Stimulated activated CD4-positive, alpha-beta T cell treated with anti-CD3 and anti-CD28 coated beads, Interleukin-15, amount 100 ng/mL, for 1 hour (primary cell): ENCODE measurements around the gene OR51M1.
"Not testable (repeated sequence)": the region's sequence is repeated elsewhere in the genome, so short reads cannot be mapped to it uniquely, and the experiment has no call there.

Source experiments
- DNase-seq, 2 donors: peaks; one replicate each; pipeline ENCODE4 v3.0.0-alpha.2; 2020; ENCODE audit warnings: low read depth in 1 of 2, low spot score in 1 of 2

OR51M1 gene, protein sequence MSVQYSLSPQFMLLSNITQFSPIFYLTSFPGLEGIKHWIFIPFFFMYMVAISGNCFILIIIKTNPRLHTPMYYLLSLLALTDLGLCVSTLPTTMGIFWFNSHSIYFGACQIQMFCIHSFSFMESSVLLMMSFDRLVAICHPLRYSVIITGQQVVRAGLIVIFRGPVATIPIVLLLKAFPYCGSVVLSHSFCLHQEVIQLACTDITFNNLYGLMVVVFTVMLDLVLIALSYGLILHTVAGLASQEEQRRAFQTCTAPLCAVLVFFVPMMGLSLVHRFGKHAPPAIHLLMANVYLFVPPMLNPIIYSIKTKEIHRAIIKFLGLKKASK

DNA sequence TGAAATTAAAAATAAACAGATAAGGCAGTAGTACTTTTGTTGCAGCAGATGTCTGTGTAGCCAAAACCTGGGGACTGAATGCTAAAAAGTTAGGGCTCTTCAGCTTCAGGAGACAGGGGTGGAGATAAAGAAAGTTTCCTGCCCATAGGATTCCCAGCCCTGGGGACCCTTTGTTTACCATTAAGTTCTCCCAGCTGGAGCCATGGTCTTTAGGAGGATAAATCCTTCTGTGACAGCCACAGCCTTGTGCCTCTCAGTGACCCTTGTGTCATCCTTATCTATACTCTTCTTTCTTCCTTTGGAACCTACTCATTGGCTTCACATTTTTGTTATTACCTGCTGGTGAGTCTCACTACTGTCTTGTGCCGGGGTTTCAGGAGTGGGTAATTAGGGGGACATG is at the start of gene OR51M1:
Gene OR51M1, plus strand, starts transcription at position 237 of the 400 bp plus-strand sequence. CDS start 5,587 bp downstream, outside the sequence.
- DNase-seq: no peak

DNA sequence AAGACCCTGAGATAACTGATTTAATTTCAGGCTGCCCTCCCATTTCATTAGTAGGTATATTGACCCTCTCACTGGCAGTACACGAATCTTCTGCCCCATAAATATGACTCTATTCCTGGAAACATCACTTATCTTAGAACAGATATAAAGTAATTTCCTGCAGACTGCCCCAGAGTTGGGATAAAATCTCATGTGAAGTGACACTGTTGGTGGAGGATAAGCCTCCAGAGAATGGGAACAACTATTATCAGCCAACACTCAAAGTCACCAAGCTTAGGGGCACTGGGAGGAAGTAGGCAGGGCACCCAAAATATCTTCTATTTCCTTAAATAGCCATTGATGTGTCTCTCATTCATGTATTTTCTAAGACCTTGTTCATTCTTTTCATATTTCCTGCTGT is 48.4 kb upstream of the OR51M1 start:
- DNase-seq: no peak

DNA sequence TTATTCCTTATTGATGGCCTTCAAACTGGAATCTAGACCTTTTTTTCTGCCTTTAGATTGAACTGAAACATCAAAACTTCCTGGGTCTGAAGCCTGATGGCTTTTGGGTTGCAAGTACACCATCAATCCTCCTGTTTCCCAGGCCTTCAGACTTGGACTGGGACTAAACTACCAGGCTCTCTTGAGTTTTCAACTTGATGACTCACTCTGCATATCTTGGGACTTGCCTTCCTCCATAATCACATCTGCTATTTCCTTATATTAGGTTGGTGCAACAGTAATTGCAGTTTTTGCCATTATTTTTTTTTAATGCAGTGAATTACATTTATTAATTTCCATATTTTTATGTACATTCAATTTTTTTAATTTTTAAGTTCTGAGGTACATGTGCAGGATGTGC is 47.3 kb upstream of the OR51M1 start:
- DNase-seq: no peak

DNA sequence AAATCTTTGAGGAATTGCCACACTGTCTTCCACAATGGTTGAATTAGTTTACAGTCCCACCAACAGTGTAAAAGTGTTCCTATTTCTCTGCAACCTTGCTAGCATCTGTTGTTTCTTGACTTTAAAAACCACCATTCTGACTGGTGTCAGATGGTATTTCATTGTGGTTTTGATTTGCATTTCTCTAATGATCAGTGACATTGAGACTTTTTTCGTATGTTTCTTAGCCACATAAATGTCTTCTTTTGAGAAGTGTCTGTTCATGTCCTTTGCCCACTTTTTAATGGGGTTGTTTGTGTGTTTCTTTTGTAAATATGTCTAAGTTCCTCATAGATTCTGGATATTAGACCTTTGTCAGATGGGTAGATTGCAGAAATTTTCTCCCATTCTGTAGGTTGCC is 46.4 kb upstream of the OR51M1 start:
- DNase-seq: not testable (repeated sequence)

DNA sequence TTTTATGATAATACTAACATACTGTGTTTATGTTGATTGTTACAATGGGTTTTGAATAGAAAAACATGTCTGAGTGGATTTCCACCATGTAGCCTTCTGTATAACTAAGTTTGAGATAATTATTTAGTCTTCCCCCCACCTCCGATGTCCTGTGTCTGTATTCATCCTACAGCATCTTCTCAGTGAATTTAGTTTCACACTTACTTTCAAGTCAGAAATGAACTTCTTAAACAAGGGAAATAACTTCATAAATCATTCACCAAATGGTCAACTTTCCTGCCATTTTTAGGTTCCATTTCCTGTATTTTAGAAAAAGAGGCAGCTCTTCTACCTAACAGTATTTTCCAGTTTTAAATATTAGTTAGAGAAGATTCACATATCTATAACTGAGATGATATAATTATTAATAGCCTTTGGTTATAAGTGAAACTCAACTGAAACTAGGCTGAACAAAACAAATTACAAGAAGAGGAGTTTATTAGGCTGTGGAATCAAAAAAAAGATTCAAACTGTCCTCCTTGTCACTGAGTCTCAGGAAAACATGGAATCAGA is 43.8 kb upstream of the OR51M1 start:
- no peak for DNase-seq

DNA sequence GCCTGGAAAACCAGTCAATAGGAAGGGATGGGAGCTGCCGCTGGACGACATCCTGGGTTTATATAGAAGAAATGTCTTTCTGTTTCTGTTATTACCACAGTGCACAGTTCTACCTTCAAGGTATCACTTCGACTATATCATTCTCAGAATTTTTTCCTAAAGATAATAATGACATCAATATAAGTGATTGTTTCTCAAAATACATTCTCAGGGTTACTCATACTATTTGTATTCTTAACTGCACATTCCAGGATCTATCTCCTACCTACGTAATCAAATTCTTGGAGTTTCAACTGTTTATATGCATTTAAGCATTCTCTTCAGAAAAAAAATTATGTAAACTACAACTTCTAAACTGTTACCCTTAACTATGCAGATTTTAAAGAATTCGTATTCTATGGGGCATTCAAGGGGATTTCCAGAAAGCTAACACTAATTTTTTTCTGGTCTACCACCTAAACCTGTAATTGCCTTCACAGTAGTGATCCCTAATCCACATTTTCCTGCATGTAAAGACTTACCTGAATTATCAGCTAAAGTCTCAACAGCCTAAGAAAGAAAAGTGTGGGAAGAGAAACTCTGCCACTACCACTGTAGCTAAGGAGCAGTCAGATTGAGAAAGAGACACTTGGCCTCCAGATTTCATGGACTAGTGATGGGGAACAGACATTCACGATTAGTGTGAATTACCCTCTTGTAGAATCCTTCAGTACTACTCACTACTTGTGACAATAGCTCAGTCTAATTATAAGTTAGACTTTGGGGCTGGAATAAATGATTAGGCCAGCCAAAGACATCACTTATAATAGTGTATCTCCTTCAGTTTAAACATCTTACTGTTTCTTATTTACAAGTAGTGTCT is 39.9 kb upstream of the OR51M1 start, which contains the start of gene OR51B5:
Gene OR51B5, minus strand, starts transcription at position 51 of the 862 bp plus-strand sequence. Its CDS starts 0 bp downstream, at position 51.
- DNase-seq: no peak

DNA sequence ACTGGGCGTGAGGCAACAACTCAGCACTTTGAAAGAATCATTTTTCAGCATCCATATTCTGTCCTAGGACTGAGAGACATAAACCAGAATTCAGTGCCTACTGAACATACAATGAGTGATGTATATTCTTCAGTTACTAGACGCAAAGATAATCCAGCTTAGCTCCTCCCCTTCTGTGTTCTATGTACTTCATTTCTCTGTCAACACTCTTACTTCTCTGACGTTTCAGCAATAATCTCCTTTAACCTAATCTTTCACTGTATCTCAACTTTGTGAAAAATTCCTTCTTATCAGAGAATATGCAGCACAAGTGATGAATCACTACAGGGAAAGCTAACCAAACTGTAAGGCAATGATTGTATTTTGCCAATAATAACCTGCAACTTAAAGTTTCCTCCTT is 37.8 kb upstream of the OR51M1 start:
- no peak for DNase-seq

DNA sequence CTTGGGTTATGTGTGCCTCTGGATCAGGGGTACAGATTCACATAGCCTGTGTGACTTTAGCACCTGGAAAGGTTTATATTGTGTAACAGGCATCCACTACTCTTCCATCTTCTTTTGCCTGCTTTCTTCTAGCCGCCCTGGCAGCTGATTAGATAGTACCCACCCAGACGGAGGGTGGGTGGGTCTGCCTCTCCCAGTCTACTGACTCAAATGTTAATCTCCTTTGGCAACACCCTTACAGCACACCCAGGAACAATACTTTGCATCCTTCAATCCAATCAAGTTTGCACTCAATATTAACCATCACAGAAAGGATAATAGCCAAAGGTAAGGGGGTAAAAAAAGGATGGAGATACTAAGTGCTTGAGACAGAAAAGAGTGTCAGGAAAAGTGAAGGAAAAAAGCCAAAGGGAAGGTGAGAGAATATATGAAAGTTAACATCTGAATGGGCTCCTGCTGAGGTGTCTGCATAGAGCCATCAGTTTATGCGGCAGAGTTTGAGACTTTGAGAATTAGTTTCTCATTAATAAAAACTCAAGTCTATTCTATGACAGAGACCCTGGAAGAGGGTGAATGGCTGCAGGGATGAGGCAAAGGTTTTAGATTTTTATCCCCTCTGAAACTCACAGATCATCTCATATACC is 34.9 kb upstream of the OR51M1 start:
- DNase-seq: no peak

DNA sequence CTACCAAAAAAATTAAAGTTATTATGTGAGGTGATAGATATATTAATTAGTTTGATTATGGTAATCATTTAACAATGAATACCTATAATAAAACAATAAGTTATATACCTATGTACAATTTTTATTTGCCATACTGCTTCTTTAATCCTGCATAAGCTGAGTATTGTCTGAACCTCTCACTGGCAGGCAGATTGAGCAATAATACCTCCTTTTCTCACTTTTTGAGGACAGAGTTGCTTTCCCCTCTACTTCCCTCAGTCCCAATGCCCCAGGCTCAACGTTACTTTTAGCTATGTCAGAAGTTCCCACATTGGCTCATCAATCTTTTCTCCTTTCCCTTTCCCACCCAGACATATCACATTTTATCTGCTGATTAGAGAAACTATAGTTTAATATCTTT is 34.1 kb upstream of the OR51M1 start:
- no peak for DNase-seq

DNA sequence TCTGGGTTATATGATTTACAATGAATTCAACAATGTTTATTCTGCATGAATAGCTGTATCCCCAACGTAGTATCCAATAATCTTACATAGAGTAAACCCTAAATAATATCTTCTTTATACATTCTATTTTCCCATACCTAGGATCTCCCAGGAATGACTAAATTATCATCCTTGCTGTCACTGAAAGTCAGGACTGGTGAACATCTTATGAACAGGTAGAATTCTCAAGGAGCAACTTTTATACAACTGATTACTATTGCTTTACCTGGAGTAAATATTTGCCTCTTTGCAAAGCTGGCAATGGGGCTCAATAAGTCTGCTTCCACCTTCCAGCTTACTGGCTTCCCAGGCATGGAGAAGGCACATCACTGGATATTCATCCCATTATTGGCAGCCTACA is 32.4 kb upstream of the OR51M1 start, which contains the start of gene OR51B6:
Gene OR51B6, plus strand, starts transcription at position 301 of the 400 bp plus-strand sequence. Its CDS starts 0 bp downstream, at position 301.
- no peak for DNase-seq

DNA sequence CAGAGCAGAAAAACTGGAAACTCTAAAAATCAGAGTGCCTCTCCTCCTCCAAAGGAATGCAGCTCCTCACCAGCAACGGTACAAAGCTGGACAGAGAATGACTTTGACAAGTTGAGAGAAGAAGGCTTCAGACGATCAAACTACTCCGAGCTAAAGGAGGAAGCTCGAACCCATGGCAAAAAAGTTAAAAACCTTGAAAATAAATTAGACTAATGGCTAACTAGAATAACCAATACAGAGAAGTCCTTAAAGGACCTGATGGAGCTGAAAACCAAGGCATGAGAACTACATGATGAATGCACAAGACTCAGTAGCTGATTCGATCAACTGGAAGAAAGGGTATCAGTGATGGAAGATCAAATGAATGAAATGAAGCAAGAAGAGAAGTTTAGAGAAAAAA is 27.6 kb upstream of the OR51M1 start:
- not testable (repeated sequence) for DNase-seq

DNA sequence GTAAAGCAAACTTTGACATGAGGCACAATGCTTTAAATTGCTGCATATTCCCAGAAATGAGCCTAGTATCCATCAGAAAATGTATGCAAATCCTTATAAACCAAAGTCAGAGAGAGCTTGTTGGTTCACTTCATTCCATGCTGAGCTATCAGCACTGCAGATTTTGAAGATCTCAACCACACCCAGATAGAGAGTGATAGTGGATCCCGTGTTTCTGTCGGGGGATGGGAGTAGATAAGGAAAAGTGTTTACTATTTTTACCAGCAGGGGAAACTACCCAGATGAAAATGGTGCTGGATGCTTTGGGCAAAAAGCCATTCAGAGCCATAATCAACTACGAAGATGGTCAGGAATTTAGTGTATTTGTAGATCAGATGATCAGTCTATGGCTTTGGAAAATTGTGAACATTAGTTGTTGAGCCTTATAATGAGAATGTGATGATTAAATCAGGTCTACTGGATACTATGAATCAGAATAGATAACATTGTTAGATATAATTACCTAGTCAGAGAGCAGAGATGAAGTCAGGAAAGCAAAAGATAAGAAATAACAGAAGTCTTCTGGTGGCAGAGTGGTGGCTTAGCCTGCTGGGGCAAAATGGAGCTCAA is 21.5 kb upstream of the OR51M1 start:
- DNase-seq: no peak

DNA sequence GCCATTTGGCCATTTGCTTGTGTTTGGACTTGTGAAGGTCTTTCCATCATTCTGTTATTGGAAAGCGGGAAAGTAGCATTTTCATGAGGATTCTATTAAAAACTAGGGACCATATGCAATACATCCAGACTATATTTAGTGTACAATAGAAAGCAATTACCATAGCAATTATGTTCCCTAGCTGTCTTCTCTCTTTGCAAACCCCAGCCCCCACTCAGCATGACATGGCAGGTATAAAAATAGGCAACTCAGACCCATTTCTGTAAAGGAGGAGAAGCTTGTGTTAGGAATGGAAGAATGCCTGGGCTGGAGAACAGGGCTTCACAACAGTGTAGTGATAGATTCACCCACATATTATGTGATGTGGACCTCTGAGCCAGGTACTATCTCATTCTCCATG is 19.9 kb upstream of the OR51M1 start:
- DNase-seq: no peak

DNA sequence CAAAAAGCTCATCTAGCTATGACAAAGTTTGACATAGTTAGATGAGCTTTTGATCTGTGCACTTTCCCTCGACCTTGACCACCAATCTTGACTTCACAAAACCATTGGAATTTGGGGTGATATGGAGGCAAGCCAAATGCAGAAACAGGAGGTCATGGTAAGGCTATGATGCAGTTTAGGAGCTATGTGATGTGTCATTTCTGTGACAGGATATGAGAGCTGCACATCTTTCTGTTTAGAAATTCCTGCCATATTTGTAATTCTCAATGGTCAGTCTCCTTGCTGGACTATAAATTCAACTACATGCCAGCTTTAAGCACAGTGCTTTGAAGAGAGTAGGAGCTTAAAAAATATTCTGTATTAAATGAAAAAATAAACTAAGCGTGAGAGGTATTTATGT is 19.4 kb upstream of the OR51M1 start:
- no peak for DNase-seq

DNA sequence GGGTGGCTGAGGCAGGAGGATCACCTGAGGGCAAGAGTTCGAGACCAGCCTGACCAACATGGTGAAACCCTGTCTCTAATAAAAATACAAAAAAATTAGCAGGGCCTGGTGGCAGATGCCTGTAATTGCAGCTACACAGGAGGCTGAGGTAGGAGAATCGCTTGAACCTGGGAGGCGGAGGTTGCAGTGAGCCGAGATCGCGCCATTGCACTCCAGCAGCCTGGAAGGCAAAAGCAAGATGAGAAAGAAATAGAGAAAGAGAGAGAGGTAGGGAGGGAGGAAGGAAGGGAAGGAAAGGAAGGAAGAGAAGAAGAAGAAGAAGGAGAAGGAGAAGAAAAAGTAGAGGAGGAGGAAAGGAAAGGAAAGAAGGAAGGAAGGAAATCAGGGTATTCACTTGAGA is 17.2 kb upstream of the OR51M1 start:
- DNase-seq: not testable (repeated sequence)

DNA sequence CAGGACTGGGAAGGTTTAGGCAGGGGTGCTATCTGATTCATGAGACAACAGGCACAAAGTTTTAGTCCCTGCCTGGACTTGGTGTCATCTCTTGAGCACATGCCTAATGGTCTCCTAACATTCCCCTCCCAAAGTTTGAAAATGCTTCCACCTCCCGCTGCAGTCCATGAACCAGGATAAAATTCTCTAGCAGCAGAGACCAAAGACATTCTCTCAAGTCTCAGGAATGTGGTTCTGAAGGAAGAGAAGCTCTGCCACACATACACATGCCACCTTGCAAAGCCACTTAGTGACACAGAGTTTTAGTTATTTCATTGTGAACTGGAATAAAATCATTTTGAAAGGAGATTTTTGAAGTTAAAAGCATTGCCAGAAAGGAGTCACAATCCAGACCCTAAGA is 16.8 kb upstream of the OR51M1 start:
- no peak for DNase-seq

DNA sequence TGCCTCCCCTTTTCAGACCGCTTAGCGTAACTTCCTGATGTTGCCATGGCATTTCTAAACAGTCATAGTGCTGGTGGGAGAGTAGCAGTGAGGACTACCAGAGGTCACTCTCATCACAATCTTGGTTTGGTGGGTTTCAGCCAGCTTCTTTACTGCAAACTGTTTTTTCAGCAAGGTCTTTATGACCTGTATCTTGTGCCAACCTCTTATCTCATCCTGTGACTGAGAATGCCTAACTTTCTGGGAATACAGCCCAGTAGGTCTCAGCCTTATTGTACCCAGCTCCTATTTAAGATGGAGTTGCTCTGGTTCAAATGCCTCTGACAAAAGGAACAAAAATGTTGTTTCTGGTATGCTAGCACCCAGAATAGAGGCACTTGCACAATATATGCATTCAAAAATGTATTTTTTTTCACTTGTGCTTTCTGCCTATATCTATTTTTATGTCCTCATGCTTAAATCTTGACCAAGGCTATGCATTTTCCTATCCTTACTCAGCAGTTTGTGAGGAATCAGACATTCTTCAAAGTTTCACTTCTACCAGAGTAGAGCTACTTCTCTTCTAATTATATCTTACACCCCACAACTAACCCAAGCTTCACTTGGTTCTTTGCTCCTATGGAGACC is 16.1 kb upstream of the OR51M1 start:
- no peak for DNase-seq

DNA sequence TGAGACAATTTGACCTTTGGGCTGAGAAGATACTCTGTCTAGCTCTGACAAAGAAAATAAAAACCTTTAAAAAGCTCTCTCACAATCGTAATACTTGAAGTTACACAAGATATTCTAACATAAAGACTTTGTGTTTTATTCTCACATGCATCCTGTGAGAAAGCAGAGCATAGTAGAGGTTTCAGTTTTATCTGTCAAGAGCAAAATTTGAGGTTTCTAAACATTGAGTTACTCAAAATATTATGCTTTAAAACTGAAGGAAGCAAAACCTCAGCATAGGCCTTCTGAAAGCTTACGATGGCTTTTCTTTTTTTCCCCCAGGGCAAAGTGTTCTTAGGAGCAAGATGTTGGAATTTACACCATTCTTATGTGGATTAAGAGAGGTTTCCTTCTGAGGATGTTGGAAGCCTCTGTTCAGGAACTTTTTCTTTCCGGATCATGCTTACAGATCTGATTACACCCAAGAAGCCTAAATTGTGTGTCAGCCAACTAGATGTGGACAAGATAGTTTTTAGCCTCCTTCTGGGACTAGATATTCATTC is 15.0 kb upstream of the OR51M1 start:
- no peak for DNase-seq

DNA sequence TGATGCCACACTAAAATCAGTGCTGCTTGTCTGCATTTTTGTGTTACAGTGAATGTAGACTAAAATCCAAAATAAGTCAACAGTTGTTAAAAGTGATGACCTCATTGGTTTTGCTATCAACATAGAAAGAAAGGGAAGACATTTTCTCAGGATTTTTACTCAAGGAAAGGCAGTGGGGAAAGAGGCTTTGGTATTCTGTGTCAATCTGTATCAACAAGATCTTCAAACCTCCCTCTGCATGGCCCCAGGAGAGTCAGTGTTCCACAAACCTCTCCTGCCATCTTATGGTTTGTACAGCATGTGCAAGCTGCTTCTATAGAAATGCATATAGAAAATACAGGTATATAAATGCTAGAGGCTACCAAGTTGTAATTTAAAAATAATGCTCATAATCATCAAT is 13.8 kb upstream of the OR51M1 start:
- no peak for DNase-seq

DNA sequence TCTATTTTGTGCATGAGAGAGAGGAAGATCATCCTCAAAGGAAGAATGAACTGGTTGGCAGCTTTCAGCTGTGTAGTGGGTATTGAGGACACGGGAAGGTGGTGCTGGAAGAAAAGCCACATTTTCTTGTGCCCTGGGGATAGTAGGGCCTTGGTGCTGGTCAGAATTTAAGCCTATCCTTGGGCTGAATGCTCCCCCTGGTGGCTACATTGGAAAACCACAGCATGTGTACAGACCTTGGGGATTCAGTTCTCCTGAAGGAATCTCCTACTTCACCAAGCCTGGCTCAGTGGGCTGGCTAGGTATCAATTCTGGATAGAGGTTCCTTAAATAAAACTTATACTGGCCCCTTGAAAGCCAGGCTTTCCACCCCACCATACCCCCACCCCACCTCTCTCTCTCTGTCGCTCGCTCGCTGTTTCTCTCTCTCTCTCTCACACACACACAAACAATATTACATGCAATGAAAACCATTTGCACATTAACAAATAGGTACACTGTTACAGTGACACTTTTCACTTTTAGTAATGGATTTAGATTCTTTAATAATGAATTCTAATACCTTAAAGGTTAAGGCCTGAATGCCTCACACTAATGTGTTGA is 2.8 kb upstream of the OR51M1 start:
- DNase-seq: no peak
